ENCODE measurements around the gene TP53BP1.

- TF ChIP-seq GATA1 (IDR thresholded peaks at IDR 0.05; ENCODE audit: low read depth, low read length) (no peak), POLR2A (IDR thresholded peaks at IDR 0.05; ENCODE audit: low read length) (no peak)
Observed at GRCh38 chr15:43390723-43391122, 102.2 kb downstream of the TP53BP1 start.

Measured in erythroblast (primary cell).